ENCODE results near the gene TMEM106C. TPM values are rescaled to one million over a fixed set of nuclear protein-coding genes. Genes with fewer than 3 reads are reported as not detected.

TMEM106C gene
- total RNA-seq, 6 experiments from 2014 or later, result 87.8 to 123 (median 107) TPM

DNA sequence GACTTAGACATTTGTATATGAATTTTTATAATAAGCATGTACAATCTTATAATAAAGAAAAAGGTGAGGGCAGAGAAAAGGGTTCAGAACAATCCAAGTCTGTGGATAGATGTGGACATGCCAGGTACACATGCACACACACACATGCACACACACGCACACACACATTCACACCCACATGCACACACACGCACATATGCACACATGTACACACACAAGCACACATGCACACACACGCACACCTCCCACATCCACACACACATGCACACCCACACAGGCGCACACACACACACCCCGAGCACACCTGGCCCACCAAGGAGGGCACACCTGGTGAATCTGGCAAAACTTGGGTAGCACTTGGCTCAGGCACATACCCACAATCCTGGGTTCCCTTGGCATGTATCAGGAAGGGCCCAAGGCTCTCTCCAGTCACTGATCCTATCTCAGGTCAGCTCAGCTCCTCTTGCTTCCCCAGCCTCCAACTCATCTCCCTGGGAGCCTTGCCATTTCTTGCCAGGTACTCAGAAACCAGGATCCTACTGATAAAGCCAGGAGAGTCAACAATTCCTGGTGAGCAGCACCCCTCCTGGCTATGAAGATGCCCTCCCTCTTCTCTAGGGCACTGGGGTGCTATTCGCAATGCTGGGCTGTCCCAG is 18.6 kb upstream of the TMEM106C start:
- Mint-ChIP-seq H3K27me3 (ENCODE audit: insufficient read depth) (peaks cover 5% of the 10 kb centered on the region), H3K36me3 (ENCODE audit: low read depth) (no peaks in the 10 kb centered on the region), H3K4me1 (ENCODE audit: low read depth) (peaks cover 29% of the 10 kb centered on the region), H3K4me3 (no peak overlapping the region), H3K27ac (no peak overlapping the region), H3K9me3 (no peaks in the 10 kb centered on the region)
- TF ChIP-seq, protein P1, sequence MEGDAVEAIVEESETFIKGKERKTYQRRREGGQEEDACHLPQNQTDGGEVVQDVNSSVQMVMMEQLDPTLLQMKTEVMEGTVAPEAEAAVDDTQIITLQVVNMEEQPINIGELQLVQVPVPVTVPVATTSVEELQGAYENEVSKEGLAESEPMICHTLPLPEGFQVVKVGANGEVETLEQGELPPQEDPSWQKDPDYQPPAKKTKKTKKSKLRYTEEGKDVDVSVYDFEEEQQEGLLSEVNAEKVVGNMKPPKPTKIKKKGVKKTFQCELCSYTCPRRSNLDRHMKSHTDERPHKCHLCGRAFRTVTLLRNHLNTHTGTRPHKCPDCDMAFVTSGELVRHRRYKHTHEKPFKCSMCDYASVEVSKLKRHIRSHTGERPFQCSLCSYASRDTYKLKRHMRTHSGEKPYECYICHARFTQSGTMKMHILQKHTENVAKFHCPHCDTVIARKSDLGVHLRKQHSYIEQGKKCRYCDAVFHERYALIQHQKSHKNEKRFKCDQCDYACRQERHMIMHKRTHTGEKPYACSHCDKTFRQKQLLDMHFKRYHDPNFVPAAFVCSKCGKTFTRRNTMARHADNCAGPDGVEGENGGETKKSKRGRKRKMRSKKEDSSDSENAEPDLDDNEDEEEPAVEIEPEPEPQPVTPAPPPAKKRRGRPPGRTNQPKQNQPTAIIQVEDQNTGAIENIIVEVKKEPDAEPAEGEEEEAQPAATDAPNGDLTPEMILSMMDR (IDR thresholded peaks at IDR 0.05), result no peak
- DNase-seq, result no peak

DNA sequence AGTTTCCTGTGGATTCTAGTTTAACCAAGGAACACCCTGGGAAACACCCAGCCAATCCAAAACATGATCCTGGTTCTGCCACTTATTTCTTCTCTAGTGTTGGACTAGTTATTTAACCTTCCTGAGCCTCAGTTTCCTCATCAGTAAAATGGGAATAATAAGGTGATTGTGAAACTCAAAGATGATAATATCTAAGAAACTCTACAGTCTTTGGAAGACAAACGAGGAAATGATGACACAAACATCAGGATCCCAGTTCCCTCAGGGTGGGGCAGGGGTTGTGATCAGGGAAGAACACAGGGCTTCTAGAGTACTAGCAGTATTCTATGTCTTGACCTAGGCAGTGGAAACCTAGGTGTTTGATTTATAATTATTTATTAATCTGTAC is 18.1 kb upstream of the TMEM106C start:
- DNase-seq, result no peak
- no peaks in the 10 kb centered on the region for H3K36me3 Mint-ChIP-seq (ENCODE audit: low read depth)
- H3K27me3 Mint-ChIP-seq (ENCODE audit: insufficient read depth), result peaks cover 3% of the 10 kb centered on the region
- H3K4me1 Mint-ChIP-seq (ENCODE audit: low read depth), result peaks cover 35% of the 10 kb centered on the region
- no peaks in the 10 kb centered on the region for H3K9me3 Mint-ChIP-seq
- no peak overlapping the region for H3K4me3 Mint-ChIP-seq
- TF ChIP-seq, protein P1 (IDR thresholded peaks at IDR 0.05), result no peak
- H3K27ac Mint-ChIP-seq, result no peak overlapping the region

DNA sequence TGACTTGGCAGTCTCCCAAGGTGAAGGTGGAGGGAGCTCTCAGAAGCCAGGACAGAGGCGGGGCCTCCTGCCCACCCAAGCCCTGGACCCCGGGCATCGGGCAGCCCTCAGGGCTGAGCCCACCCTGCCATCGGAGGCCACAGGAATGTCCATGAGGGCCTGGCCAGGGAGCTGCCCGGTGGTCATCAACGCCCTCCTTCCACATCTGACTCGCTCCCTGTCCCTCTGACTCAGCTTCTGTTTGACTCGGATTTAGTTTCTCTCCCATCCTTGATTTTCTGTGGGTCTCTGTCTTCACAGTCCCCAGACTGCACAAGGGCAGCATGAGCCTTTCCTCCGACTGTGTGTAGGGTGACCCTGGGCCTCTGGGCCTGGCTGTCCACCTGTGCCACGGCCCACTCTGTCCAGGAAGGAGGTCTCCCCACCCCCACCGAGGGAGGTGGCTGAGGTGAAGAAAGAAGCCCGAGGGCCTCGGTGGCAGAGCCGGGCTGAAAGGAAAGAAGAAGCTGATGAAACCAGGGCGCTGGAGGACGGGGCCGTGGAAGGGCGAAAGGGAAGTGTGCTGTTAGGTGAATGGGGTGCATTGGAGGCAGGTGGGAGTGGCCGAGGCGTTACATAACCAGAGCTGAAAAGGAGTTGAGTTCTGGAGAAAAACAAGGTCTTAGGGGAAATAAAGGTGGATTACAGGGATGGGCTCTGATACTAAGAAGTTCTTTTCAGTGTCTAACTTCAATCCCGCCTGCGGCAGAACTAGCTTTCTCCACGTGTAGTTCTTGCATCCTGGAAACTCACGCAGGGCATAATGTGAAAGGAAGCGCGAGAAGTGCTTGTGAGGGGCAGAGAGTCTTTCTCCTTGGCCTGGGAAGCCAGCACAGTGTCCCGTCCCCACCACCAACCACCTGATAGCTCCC is 16.7 kb upstream of the TMEM106C start:
- H3K9me3 Mint-ChIP-seq, result no peaks in the 10 kb centered on the region
- H3K4me3 Mint-ChIP-seq, result no peak overlapping the region
- H3K27ac Mint-ChIP-seq, result peak overlapping the region; percentile 40
- peaks cover 48% of the 10 kb centered on the region for H3K4me1 Mint-ChIP-seq (ENCODE audit: low read depth)
- no peak for DNase-seq
- TF ChIP-seq, protein P1 (IDR thresholded peaks at IDR 0.05), result no peak
- no peaks in the 10 kb centered on the region; the same call in 1 of the 2 replicates for H3K27me3 Mint-ChIP-seq (ENCODE audit: insufficient read depth)
- no peaks in the 10 kb centered on the region for H3K36me3 Mint-ChIP-seq (ENCODE audit: low read depth)

GRCh38 chr12:47947341-47947740 is 16.1 kb upstream of the TMEM106C start:
- DNase-seq, result no peak
- H3K36me3 Mint-ChIP-seq (ENCODE audit: low read depth), result no peaks in the 10 kb centered on the region
- no peak overlapping the region for H3K4me3 Mint-ChIP-seq
- H3K27me3 Mint-ChIP-seq (ENCODE audit: insufficient read depth), result no peaks in the 10 kb centered on the region; the same call in 1 of the 2 replicates
- H3K4me1 Mint-ChIP-seq (ENCODE audit: low read depth), result peaks cover 50% of the 10 kb centered on the region
- H3K9me3 Mint-ChIP-seq, result no peaks in the 10 kb centered on the region
- TF ChIP-seq, protein P1 (IDR thresholded peaks at IDR 0.05), result no peak
- H3K27ac Mint-ChIP-seq, result no peak overlapping the region

GRCh38 chr12:47949441-47950341 is 13.7 kb upstream of the TMEM106C start:
- Mint-ChIP-seq H3K4me3 (no peak overlapping the region), H3K4me1 (ENCODE audit: low read depth) (peaks cover 67% of the 10 kb centered on the region), H3K9me3 (no peaks in the 10 kb centered on the region), H3K27me3 (ENCODE audit: insufficient read depth) (peaks cover 5% of the 10 kb centered on the region), H3K36me3 (ENCODE audit: low read depth) (no peaks in the 10 kb centered on the region), H3K27ac (no peak overlapping the region)
- TF ChIP-seq, protein P1 (IDR thresholded peaks at IDR 0.05), result peak; percentile 96
- DNase-seq, result peak; percentile 59

Measured in HFFc6 (cell line).